ENCODE data around the gene INTS11.

Gene INTS11

DNA sequence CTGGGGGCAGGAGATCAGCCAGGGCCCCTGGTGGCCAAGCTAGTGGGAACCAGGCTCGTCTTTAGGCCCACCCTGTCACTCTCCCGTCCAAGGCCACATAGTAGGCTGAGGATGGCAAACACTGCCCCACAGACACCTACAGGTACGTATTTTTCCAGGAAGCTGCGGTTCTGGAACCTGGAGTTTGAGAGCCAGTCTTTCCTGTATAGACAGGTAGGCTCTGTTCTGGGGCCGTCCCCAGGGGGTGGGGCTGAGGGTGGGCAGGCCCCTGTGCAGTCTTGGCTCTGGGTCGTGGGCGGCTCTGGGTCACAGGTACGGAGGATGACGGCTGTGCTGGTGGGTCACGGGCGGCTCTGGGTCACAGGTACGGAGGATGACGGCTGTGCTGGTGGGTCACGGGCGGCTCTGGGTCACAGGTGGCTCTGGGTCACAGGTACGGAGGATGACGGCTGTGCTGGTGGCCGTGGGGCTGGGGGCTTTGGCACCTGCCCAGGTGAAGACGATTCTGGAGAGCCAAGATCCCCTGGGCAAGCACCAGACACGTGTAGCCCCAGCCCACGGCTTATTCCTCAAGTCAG is 13.9 kb downstream of the INTS11 start:
- DNase-seq: no peak

DNA sequence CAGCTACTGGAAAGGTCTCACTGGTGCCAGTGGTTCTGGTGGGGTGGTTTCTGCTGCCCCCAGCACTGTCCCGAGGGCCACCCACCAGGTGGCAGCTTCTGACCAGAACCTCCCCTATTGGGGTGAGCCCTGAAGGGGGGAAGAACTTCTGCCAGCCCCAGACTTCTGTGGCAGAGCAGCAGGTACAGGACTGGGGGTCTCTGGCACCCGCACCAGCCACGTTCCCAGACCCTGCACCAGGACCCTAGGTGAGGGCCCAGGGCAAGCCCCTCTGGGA is 14.4 kb downstream of the INTS11 start:
- no peak for DNase-seq

DNA sequence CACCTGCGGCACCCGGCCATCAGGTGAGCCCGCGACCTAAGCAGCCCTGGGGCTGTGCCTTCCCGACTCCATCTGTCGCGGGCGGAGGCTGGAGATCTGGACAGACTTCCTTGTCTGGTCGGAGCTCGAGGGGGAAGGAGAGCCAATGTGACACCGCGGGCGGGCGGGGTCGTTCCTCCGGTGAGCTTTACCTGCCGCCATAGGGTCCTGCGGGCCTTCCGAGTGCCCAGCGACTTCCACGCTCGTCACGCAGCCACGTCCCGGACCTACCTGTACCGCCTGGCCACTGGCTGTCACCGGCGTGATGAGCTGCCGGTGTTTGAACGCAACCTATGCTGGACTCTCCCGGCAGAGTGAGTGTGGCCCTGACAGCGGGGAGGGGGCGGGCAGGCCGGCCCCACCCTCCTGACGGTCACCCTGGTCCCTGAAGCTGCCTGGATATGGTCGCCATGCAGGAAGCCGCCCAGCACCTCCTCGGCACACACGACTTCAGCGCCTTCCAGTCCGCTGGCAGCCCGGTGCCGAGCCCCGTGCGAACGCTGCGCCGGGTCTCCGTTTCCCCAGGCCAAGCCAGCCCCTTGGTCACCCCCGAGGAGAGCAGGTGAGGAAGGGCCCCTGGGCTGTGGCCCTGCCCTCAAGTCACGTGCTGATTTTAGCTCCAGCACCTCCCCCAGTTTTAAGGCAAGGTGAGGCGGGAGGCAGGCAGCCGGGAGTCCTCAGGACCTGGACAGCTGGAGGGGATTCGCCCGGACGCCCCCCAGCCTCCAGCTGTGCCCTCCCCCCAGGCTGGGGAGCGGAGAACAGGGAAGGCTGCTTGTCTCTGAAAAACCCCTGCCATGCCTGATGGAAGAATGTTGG is 15.0 kb downstream of the INTS11 start:
- no peak for DNase-seq

DNA sequence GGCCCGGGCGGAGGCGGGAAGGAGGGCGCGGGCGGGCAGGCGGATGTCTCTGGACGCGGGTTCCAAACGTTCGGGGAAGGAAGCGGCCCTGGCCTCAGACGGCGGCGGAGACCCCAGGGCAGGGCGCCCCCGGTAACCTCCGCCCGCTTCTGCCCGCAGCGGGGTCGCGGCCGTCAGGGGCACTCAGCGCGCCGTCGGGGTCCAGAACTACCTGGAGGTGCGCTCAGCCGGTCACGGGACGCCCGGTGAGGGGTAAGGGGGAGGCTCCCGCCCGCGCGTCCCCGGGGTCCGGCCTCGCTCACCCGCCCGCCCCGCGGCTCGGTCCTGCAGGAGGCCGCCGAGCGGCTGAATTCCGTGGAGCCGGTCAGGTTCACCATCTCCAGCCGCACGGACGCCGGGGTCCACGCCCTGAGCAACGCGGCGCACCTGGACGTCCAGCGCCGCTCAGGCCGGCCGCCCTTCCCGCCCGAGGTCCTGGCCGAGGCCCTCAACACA is 15.7 kb downstream of the INTS11 start:
- no peak for DNase-seq

DNA sequence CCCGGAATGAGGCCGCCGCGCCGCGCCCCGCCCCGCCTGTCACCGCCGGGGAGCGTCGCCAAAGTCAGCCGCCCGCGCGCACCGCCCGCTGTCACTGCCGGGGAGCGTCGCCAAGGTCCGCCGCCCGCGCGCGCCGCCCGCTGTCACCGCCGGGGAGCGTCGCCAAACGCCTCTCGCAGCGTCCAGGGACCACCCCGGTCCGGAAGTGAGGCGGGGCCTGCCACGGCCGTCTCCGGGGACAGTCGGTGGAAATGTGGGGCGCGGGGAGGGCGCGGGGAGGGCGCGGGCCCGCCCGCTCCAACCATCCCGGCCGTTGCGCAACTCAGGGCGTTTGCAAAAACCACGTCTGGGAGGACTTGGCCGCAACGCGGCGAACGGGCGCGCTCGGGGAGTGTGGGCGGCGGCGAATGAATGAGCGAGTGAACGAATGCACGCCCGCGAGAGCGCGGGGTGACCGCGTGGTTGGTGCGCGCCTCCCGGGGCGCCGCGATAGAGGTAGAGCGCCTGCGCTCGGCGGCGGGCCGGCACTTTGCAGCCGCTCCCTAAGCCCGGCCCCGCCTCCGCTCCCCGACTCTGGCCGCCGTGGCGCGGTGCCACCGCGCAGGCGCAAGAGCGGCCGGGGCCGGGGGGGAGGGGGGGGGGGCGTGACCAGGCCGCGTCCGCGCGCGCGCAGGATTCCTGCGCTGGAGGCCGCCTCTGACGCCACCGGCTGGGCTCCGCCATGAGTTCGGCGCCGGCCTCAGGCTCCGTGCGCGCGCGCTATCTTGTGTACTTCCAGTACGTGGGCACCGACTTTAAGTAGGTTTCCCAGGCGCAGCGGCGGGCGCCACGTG is 16.3 kb downstream of the INTS11 start, which contains the start of the genes ACAP3 and PUSL1:
ACAP3 (minus strand) TSS at position 8 of the 833 bp plus-strand sequence. CDS start 115 bp downstream, outside the sequence.
PUSL1 (plus strand) TSS at position 675 of the 833 bp plus-strand sequence; CDS start at position 722, 47 bp downstream.
- DNase-seq: peak; percentile 80

DNA sequence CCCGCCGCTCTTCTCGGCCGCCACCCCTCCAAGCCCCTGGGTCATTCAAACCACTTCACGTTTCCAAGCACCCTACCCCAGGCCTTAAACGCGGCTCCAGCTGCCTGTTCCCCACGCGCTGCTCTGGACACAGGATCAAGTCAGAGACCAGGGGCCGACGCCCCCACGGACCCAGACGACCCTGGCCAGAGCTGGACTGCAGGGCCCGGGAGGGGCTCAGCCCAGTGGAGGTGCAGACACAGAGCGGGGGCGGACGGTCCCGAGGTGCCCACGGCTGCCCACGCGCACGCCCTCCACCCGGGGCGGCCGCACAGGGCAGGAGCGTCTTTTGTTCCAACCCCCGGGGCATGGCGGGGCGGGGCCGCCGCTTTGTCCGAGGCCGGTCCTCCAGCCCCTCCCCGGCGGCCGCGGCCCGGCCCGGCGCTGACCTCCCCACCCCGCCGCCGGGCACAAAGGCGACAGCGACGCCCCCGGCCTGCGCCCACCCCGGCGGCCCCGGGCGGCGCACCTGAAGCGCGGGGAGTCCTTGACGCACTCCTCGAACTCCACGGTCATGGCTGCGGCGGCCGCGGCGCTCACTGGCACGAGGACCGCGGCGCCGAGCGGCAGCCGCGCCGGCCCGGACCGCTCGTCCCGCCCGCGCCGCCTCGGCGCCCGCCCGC is 17.1 kb downstream of the INTS11 start:
- no peak for DNase-seq

DNA sequence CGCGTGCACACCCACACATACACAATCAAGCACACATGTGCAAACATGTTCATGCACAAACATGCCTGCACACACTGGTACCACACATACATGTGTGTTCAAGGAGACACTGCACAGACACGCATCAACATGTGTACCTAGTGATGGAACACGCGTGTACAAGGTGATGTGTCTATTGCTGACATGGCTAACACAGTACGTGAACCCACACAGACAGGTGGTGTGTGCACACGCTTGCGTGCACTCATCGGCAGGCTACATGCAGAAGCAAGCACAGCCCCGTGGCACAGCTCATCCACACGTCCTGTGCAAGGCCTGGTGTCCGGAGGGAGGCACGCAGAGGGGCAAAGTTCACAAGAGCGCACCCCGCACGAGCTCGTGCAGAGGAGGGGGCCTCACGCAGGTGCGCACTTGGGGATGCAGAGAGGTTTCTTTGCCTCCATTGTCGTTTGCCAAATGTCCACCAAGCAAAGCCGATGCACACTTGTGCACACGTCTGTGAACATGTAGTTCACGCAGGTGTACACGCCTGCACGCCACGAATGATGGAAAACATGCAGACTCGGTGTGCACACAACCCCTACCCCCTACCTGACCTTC is 17.7 kb downstream of the INTS11 start:
- no peak for DNase-seq

DNA sequence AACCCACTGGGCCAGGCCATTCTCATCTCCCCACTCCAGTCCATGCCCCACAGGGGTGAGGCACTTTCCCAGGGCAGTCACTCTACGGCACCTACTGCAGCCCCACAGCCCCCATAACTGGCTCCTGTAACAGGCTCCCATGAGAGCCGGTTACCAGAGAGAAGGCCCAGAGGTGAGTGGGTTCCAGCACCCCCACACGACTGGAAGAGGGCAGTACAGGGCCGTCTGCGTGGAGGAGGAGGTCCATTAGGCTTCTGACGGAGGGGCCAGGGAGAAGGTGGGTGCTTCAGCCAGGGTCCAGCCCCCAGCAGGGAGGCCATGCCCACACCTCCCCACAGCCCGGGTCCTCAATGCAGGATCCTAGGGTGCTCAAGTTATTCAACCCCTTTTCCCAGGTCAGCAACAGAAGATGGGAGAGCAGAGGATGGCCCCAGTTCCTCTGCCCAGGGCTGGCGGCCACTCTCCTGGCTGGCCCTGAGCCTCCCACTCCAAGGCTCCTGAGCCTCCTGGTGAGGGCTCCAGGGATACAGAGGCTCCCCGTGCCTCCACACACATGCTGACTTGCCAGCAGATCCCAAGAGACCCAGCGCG is 18.3 kb downstream of the INTS11 start:
- peak; percentile 34 for DNase-seq

DNA sequence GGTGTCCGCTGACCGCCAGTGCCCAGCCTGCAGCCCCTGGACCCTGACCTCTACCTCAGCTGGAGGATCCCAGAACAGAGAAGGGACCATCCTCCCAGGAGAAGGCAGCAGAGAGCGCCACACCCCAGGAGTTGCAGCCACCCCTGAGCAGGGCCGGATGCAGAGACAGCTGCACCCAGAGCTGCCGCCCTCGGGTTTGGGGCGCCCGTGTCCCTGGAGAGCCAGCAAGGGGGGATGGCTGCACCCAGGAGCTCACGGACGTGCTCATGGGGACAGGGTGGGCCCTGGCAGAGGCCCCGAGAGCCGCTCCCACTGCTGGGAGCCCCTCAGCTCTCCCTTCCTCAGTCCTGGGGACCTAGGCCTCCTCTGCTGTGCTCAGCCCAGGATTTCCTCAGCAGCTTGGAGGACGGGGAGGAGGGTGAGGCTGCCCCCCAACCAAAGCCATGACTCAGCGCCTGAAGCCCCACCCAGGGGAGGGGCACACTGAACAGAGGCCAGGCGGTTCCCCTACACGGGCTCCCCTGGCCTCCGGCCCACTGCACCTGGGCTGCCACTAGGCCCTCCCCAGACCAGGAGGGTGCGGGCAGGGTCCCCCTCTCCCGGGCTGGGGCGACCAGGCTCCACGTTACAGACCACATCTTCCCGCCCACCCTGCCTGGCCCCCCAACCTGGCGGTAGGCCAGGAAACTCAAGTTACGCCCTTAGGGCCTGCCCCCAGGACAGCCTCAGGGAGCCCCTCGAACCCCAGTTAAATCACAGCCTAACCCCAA is 19.0 kb downstream of the INTS11 start:
- DNase-seq: peak; percentile 53

DNA sequence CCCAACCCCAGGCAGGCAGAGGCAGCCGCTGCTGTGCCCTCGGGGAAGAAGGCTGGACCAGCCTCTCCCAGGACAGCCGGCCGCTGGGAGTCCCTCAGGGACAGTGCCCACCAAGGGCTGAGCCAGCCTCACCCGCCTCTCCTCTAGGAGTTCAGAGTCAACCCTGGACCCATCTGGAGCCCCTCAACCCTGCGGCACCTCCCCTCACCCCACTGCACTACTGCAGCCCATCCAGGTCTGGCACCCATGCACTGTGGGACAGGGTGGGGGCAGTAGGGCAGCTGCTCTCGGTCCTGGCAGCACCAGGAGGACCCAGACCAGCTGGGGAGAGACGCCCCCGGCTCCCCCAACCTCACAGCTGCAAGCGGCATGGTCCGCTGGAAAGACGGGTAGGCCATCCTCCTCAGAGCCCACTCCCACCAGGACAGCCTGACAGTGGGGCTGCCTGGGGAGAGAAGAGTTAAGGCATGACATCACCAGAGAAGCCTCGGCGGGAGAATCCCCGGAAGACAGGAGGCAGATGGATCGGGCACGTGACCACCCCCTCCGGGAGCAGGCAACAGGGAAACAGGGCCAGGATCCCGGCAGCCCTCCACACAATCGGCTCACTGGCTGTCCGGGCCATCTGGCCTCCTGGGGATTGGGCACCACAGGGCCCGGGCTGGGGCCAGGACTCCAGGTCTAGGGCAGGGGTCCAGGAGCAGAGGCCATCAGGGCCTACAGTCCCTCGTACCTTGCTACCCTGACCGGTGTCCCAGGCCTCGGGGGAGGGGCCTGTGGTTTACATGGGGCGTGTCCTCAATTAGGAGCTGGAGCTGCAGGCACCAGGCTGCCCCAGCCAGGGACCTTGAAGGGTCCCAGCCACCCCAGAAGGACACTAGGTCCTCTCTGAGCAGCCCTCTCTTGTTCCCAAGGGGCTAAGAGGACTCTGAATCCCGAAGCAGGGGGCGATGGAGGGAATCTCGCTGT is 19.8 kb downstream of the INTS11 start:
- DNase-seq: peak; percentile 84

DNA sequence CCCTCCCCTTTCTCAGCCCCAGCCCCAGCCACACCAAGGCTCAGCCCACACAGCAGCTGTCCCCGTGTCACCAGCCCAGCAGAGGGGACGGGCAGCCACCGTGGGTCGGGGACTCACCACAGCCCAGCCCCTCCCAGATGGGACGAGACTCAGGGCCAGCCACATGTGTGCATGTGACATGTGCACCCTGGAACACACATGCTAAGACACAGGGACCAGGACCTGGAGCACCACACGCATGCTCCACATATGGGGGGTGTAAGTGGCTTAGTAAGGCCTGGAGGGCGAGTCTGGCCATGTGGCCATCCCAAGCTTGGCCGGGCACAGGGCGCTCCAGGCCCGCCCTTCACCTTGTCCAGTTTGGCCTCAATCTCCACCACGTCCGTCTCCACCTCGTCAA is 20.7 kb downstream of the INTS11 start:
- DNase-seq: no peak

DNA sequence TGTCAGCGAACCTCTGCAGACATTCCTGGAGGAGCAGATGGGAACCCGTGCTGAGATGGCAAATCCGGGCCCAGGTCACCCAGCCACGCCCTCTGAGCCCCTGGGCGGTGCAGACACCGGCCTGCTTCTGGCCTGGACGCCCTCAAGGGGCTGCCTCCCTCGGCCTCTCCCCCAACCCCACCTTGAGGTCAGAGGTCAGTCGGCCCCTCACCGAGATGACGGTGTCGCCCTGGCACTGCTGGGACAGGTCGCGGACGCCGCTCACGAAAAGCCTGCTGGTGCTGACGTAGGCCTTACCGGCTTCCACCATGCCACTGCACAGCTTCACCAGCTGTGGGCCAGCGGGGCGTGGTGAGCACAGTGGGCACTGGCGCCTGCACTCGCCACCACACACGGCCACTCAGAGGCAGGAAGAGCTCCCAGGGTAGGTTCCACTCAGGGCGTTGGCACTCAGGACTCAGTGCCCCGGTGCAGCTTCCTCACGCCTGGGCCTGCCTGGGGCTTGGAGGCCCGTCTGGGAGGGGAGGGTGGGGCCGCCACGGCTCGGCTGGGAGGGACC is 21.4 kb downstream of the INTS11 start:
- no peak for DNase-seq

DNA sequence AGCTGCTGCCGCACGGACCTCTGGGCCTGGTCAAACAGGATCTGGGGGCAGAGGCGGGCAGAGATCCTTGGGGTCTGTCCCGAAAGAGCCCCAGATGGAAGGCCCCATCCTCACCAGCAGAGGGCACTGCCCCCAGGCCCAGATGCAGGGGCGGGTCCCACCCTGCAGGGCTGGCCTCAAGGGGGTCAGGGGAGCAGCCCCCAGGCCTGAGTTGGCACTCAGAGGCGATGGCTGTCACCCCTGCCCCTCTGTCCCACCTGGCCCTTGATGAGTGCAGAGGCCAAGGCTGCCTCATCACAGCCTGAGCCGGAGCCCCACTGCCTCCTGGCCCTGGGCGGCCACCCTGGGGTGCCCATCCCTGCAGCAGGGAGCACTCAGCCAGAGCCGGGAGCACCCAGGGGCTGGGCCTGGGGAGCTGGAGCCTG is 22.4 kb downstream of the INTS11 start:
- no peak for DNase-seq

DNA sequence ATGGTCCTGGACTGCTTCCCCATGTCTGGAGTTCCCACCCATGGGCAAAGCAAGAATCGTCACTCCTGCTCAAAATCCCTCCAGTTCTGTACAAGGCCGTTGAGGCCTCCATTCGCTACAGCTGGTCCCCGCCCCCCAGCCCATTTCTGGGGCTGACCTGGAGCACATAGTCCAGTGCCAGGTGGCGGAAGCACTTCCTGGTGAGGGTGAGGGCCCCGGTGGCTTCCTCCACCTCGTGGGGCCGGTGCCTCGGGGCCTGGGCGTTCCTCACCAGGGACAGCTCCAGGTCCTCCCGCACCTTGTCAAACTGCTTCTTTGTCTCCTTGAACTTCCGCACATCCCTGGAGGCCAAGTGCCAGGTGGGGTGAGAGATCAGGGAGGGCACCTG is 24.1 kb downstream of the INTS11 start:
- no peak for DNase-seq

DNA sequence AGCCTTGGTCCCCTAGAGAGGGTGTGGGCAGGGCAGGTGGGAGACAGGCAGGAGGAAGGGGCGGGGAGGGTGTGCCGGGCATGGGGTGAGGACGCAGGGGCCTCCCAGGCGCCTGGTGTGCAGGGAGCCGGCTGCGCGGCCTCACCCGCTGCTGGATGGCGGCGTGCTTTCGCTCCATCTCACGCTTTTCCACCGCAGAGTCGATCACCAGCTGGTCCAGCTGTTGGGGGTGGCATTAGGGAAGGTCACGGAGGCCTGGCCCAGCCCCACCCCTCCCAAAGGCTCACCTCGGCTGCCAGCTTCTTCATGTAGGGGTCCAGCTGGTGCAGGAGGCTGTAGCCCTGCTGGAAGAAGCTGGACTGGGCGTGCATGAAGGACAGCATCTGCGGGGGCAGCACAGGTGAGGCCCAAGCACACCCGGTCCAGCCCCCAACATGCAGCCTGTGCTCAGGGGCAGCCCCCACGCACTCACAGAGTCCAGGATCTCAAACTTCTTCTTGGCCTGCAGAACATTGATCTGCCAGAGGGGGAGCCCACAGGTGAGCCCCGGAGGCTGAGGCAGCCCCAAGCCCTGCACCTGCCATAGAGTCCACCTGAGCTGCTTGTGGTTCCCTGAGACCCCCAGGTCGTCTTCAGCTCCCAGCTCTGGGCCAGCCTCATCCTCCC is 24.6 kb downstream of the INTS11 start:
- no peak for DNase-seq

DNA sequence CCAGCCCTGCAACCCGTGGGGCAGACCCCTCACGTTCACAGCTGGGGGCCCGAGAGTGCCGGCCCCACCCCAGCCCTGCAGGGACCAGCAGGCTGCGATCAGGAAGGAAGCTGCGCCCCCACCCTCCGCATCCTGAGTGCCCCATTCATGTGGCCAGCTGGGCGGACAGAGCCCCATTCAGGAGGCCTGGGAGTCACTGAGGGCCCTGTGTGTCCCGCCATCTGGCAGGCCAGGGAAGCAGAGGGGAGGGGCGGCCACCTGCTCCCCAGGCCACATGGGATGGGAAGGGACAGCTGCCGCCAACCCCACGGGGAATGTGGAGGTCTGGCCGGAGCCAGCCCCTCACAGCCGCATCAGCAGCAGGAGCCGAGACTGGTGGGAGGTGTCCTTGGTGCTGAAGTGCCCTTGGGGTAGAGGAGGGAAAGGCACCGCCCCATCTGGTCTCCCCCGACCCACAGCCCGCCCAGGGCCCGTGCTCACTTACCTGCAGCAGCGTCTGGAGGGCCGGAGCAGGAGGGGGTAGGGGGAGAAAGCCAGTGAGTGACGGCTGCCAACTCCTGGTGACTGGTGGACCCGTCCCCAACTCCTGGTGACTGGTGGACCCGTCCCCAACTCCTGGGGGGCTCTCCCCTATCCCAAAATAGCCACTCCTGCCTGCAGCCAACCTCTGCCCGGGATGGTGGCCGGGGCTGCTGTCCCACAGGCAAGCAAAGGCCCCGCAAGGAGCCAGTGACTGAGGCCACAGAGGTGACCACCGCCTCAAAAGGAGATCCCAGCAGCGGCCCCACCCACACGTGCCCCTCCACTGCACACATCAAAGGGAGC is 25.4 kb downstream of the INTS11 start:
- peak; percentile 69 for DNase-seq

DNA sequence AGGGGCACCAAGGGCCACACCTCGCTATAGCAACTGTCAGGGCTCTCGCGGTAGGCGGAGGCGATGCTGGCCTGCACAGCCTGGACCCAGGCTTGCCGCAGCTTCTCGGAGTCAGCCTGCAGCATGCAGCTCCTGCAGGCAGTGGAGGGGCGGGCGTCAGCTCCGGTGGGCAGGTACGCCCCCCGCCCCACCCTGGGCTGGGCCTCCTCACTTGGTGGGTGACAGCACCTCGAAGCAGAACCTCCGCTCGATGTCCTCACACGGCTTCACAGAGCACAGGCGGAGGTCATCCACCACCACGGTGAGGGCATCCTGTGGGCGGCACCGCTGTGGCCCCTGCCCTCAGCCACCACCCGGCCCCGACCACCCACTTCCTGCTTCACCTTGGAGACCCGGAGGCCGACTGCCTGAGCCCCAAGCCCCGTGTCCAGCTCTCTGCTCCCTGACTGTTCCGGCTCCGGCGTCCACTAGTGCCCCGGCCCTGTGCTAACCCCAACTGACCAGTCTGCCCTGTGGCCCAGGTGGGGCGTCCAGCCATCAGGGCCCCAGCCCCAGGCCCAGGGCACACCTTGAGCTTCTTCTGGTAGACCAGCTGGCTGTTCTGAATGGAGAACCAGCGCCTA is 26.5 kb downstream of the INTS11 start:
- DNase-seq: no peak

Data from DMS 273 treated with DMSO at 0.1 percent for 48 hours (cell line).